GM18858 (cell line): ENCODE data around the gene COMMD3.
A peak's percentile ranks its signal among the peaks of the same experiment; 100 is the strongest.
"Not testable (repeated sequence)": the region's sequence is repeated elsewhere in the genome, so short reads cannot be mapped to it uniquely, and the experiment has no call there.

Experiments
- ATAC-seq: cut with Tn5 transposase; IDR thresholded peaks from one replicate; pipeline ENCODE4 v1.9.1; 2021; ENCODE audit not compliant: unreplicated experiment

COMMD3 gene

DNA sequence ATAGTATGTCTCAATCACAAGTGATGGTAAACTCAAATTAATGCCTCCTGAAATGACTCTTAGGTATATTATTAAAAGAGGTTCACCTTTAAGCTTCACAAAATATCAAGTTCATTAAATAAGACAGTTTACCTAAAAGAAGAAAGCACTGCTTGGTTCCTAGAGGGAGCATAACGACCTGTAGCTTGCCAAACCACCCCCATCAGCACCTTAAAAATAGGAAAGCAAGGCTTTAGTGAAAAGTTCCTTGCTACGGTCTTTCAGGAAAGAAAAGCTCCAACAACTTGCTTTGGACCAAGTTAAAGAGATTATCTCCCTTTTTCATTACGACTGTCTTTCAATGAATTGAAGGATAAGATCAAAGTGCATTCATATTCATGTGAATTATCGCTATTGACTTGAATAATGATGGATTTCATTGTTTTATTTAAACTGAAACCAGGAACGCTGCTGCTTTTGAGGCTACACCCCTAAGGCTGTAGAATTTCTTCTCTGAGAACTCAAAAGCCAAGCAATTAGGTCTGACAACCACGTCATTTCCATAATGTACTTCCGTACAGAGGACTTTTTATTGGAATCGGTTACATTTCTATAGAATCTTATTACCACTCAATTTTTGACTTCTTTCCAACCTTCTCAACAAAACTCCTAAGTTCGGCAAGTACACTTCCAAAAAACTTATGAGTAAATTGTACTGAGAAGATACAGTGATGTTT, 22.2 kb downstream of the COMMD3 start:
- ATAC-seq, result no peak

DNA sequence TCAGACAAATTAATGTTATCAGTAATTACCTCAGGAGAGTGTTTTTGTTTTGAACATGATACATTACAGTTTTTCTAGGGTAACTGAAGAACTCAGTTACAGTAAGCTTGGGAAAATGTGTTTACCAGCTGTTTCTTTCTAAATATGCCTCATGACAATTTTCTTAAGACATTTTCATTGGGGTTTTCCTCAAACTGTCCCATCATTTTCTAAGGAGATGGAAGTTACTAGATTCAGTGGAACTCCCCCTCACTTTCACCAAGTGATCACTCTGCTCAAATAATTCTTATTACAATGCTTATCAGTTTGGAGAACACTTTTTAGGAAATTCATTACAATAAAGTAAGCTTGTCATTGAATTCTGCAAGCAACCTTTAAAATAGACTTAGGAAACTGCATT, 22.7 kb downstream of the COMMD3 start:
- no peak for ATAC-seq

DNA sequence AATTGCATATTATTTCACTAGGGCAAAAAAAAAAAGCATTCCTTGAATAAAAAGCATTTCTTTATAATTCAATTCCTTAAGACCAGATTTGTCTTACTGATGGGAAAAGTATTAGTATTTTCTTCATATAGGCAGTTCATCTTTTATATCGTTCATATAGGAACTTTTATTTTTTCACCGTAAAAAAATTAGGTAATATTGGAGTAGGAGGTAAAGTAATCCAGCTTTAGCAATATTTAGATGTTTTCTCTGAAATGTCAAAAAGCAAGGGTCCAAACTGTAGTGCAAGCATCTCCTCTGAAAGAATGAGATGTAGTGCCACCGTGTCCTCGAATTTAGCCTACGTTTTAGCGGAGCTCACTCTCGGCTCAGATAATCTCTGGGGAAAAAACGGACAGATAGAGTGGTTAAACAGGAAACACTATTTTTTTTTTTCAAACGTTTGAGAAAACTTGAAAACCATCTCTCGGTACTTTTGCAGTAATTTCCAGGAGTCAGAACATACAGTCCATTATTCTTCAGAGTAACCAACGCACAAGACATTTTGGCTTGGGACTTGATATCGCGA, 23.7 kb downstream of the COMMD3 start:
- ATAC-seq, result no peak

DNA sequence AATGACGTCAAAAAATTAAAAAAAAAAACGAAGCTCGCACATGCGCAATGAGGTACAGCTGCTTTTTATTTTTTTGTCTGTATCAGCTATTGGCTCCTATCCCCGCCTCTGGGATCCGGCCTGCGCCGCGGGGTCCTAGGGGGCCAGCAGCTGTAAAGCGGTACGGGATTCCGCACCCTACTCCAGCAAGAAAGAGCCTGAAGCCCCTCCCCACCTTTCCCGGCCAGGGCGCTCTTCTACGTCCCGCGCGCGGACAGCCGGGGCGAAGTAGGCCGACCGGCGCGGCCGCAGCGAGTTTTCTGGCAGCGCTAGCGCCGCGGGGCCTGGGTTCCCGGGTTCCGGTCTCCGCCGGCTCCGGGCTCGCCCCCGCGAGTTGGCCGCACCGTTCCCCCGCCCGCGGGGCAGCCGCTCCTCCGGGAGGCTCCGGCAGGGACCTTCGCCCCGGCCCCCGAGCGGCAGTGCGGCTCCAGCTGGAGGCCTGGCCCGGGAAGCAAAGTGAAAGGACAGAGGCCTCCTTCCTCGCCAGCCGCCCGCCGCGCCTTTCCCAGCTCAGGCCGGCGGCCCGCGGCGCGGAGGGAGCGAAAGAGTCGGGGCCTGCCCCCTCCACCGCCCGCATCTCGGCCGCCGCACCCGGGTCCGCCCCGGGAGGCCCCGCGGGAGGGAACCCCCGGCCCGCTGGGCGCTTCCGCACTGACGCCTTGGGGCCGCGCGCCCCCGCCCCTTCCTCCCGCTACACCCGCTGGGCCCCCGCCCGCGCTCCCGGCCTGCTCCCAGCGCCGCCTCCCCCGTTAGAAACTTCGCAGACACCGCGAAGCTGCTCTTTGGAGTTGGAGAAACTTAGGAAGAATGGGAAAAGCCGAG, 24.4 kb downstream of the COMMD3 start:
- ATAC-seq, result peak; percentile 37

DNA sequence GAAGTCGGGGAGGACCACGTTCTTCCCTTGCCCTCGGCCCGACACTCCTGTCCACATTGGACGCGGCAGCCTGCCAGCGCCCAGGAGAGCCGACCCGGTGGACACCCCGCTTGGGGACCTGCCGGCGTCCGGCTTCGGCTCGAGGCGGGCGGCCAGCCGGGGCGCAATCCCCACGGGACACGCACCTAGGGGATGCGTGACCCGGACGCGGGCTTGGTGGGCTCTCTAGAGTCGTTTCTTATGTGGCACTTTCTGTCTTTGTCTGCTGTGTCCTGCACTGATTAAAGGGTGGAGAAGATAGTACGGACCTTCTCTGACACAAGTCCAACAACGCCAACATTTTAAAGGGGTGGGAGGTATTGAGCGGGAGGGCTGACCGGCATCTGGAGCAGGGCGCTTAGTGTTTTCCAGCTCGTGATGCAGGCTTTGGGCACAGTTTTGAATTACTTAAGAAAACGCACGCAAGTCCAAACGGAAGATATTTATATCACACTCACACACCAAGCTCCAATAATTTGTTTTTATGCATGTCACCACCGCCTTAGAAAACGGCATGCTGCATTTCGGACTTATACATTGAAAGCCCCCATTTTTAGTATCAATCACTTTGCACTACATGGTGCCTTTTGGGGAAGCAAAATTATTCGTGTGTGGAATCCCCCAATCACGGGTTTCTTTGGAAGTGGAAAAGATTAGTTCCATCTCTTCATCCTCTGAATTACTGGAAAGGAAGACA, 25.2 kb downstream of the COMMD3 start:
- peak; percentile 1 for ATAC-seq

DNA sequence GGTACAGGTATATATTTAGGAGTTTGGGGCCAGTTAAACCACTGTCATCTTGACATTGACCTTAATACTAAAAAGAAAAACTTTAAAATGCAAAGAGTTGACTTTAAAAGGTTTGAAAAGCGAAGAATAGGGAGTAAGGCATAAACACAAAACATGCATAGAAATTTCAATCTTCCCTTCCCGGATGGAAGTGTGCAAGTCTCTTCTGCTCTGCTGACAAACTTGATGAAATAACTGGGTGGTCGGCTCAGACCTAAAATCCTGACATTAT, 25.7 kb downstream of the COMMD3 start:
- no peak for ATAC-seq

DNA sequence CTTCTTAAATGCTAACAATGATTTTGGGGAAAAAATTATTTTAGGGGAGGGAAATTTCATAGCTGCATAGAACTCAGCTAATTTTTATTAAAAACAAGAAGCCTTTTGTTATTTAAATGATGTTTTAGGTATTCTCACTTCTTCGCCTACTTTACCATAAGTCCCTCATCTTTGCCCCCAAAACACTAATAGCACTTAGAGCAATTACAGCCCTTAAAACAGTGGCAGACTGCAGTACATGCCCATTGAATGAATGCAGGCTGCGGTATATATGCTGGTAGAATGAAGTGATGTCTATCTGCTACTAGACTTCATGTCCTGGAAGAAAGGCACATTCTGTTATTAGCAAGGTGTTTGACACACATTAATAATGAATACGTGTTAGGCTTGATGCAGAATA, 26.2 kb downstream of the COMMD3 start:
- no peak for ATAC-seq

DNA sequence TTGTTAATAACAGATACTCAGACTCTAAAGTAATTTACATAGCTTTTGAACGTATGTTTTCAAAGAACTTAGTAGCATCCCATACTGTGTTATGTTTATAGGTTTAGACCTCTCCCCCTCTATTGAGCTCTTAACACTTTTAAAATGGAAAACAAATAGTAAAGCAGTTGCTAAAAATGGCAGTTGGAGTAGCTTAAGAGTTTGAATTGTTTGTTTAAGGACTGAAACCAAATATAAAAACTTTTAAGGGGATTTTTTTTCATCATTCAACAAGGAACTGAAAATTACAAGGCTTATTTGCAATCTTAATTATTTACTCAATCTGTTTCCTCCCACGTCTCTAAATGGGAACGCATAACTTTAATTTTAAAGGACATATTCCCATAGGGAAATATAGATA, 27.5 kb downstream of the COMMD3 start:
- ATAC-seq, result no peak

DNA sequence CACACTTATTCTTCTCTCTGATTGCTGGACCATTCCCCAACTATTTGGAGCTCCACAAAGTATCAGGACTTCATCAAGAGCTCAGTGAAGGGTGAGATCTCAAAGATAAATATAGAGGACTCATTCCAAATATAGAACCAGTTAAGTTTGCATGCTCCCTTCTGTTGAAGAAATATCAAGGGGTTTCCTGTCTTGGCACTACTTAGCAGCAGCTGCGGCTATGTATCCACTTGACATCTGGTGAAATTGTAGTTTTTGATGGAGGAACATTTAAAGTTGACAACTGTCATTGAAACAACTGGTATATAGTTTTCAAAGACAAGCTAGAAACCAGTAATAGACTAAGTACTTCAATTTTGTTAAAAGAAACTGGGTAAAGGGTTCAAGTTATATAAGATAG, 28.1 kb downstream of the COMMD3 start:
- no peak for ATAC-seq

DNA sequence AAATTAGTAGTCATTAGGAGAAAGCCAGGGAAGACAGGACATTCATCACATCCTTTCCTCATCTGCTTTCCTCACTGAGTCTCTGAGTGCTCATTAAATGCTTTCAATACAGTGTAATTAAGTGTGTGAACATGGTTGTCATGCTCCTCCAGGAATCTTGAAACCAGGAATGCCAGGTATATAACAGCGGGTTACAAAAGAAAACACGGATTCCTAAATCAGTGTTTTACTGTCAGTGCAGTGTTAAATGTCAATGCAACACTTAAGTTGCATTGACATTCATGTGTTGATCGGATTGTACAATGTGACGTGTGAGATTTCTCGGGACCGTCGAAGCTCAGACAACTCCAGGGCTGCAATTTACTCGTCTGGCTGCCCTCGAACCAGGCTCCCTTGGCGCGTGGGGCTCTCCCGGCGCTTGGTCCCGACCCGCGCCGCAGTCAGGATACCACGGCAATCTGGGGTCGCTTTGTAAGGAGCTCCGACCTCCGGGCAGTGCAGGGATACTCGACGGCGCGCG, 28.7 kb downstream of the COMMD3 start:
- ATAC-seq, result no peak

DNA sequence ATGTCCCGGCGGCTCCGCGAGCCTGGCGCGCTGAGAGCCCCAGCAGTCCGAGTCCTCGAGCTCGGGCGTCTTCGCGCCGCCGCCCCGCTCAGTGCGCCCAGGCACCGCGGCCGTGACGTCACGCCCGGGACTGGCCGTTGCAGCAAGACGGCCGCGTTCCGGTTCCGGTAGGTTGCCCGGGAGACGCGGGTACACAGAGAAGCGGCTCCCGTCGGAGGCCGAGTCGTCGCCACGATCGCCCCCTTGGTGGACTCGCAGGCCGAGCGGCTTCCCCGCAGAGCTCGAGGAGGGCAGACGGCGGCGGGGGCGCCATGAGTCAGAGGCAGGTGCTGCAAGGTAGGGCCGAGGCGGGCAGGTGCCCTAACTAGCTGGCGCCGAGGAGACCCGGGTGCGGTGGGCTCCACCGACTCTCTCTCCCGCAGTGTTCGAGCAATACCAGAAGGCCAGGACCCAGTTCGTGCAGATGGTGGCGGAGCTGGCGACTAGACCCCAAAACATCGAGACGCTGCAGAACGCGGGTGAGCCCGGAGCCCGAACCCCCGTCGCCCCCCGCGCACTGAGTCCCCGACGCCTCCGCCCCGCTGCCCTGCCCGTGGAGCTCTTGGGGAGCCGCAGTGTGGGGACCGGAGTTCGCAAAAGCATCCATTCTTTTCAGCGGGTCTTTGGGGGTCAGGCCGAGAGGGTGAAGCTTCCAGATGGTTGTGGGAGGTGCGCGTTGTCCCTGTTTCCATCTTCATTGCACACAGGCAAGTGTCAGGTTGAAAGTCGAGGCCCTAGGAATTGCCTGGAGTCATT, 29.3 kb downstream of the COMMD3 start, which contains the start of gene SPAG6:
SPAG6 (plus strand) TSS at position 196 of the 795 bp plus-strand sequence; CDS start at position 312, 116 bp downstream.
- ATAC-seq, result no peak

DNA sequence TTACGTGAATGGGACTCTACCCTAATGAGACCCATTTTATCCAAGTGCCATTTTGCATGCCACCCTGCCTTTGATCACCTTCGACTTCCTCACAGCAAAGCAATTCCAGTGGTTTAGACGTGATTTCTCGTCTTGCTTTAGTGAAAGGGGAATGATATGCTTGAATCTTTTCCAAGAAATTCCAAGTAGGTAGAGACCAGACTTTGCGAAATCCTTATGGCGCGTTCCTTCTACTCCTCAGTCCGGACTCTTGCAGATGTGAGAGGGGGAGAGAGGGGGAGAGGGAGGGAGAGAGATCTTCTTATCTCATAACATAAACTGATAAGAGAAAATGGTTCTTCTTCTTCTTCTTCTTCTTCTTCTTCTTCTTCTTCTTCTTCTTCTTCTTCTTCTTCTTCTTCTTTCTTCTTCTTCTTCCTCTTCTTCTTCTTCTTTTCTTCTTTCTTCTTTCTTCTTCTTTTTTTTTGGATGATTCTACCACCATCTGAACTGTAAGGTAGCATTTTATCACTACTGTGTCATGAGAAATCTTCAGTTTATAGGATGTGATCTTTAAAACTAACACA, 30.0 kb downstream of the COMMD3 start:
- ATAC-seq, result no peak

DNA sequence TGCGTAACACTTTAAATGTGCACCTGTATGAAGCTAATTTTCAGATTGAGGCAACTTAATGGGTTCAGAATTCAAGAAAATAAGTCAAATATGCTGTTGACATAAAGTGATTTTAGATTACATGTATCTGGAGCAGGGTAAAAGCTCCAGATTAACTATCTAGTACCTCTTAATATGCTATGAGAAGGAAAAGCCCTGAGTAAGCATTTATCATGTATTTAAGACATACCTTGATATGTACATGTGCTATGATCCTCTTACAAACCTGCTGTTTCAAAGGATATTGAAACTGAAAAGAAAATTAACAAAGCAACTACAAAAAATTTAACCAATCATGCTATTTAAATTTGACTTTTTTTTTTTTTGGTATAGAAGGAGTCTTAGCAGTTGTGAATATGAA, 33.6 kb downstream of the COMMD3 start:
- no peak for ATAC-seq

DNA sequence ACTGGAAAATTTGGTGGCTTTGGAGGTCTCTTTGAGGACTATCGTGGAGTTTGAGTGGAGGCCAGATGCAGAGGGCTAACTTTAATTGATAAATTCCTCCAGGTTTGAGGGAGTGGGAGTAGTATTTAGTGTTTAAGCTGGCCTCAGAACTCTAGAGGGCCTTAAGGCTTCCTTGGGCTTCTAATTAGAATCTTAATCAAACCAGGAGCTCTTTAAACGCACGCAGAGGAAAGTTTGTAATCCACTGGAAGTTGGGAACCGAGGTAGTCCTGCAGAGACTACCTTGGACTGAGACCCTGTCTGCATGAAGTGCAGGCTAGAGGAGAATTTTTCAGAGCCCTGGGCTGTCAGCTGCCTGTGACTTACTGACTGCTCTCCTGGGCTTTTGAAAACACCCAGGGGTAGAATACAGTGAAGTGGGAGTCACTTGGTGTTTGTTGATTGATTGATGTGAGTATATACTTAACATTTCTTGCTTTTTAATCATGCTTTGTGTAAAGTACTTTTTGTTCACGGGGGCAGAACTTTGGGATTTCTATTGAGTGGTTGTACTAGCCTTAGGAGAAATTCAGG, 35.0 kb downstream of the COMMD3 start:
- no peak for ATAC-seq

DNA sequence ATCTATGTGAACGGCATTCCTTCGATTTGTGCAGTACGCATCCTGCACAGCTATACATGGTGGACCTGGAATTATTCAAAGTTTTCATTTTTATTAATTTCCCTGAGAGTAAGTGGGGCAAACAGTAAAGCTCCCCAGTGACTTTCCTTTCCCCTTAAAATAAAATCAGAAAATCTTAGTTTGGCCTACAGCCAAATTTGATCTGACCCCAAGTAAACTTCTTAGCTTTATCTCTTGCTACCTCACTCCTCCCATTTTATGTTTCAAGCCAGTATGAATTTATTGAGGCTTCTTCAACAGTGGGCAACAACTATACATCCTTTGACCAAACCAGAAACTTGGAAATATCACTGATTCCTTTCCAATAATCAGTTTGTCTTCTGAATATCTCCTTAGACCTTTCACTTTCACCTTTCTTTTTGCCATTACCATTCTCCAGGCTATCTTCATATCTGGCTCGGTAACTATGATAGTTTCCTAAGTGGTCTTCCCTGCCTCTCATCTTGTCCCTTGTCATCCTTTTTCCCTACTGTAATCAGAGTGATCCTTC, 40.2 kb downstream of the COMMD3 start:
- no peak for ATAC-seq

DNA sequence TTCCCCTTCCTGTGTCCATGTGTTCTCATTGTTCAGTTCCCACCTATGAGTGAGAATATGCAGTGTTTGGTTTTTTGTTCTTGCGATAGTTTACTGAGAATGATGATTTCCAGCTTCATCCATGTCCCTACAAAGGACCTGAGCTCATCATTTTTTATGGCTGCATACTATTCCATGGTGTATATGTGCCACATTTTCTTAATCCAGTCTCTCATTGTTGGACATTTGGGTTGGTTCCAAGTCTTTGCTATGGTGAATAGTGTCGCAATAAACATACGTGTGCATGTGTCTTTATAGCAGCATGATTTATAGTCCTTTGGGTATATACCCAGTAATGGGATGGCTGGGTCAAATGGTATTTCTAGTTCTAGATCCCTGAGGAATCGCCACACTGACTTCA, 41.6 kb downstream of the COMMD3 start:
- not testable (repeated sequence) for ATAC-seq

DNA sequence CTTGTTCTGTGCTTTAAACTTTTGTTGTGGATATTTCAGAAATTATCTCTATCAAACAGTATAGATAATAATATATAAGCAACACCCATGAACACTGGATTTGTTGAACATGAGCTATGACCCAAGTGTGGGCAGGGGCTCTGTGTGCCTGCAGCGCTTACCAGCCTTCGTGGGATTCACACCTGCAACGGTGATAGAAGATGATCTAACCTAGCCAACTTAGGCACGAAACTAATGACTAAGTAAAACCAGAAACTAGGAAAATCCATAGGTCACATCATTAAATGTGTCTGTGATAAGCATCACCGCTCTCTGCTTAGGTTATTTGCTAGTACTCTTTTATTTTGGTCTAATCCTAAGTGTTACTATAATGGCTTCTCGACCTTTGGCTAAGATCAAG, 47.1 kb downstream of the COMMD3 start:
- no peak for ATAC-seq

DNA sequence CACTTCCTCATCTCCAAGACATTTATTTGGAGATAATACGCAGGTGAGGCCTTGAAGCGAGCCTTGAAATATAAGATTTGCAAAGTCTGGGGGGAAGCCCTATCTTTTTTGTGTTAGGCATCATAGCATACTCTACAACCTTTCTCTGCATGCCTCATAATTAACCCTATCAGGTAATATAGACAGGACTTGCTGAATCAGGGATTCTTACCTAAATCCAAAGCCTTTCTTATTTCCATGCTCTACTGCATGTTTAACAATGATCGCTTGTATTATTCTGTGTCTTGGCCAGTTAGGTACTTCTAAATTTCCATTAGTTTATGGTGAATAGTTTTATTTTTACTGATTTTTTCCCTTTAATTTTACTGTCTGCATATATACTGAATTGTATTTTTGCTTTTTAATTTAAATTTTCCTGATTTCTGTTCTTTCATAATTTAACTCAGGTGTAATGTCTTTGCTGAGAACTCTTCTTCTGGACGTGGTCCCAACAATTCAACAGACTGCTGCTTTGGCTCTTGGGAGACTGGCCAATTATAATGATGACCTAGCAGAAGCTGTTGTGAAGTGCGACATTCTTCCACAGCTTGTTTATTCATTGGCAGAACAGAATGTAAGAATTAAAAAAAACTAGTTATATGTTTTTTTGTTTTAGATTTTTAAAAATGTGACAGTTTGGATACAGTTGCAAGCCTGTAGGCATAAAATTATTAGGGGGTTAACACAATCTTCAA, 48.4 kb downstream of the COMMD3 start:
- no peak for ATAC-seq

DNA sequence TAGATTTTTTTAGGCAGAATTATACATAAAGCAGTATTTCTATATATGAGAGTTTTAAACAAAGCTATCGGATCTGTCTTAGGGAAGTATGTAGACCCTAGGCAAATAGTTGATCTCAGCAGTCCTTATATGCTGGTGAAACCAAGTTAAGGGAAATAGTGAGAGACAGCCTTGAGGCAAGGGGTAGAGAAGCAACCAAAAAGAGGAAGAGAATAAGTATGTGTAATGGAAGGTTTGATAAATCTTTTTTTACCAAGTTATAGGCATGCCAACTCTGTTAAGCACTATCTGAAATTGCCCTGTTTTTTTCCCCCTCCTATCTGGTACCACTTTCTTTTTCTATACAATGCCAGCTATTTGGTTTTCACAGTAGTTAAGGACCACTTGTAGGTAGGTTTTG, 49.0 kb downstream of the COMMD3 start:
- ATAC-seq, result peak; percentile 43
